Astrocyte (in vitro differentiated cells and primary cell): ENCODE data around the gene DIP2B. TPM values are rescaled to one million over a fixed set of nuclear protein-coding genes. Genes with fewer than 3 reads are reported as not detected.

Experiments used
- DNase-seq: peaks from one replicate; pipeline ENCODE4 v3.0.0-alpha.2; 2010; ENCODE audit warnings: low read depth
- FAIRE-seq: peaks from 2 replicates; lab custom pipeline; 2011; peaks lifted over from hg19 to GRCh38; lab: Jason Lieb, UNC
- H2AFZ ChIP-seq: 2 replicates; pipeline ENCODE4 v1.6.0; 2012; ENCODE audit warnings: low read depth, low read length, inconsistent platforms
- H3K27ac ChIP-seq: 2 replicates; pipeline ENCODE4 v1.5.1; 2011; ENCODE audit warnings: low read depth, low read length, inconsistent platforms
- H3K27me3 ChIP-seq: 2 replicates; pipeline ENCODE4 v1.6.0; 2011; ENCODE audit warnings: low read length, inconsistent platforms; ENCODE audit not compliant: insufficient read depth
- H3K36me3 ChIP-seq: 2 replicates; pipeline ENCODE4 v1.5.1; 2011; ENCODE audit warnings: low read length, inconsistent platforms; ENCODE audit not compliant: insufficient read depth
- H3K4me1 ChIP-seq: 2 replicates; pipeline ENCODE4 v1.5.1; 2011; ENCODE audit warnings: low read length, inconsistent platforms; ENCODE audit not compliant: insufficient read depth
- H3K4me2 ChIP-seq: 2 replicates; pipeline ENCODE4 v1.6.0; 2012; ENCODE audit warnings: low read length, inconsistent platforms
- H3K4me3 ChIP-seq: 2 replicates; pipeline ENCODE4 v1.5.1; 2011; ENCODE audit warnings: low read depth, mild to moderate bottlenecking, low read length, inconsistent platforms; ENCODE audit not compliant: insufficient read depth
- H3K79me2 ChIP-seq: 2 replicates; pipeline ENCODE4 v1.6.0; 2012; ENCODE audit warnings: mild to moderate bottlenecking, low read length, inconsistent platforms; ENCODE audit not compliant: insufficient read depth
- H3K9ac ChIP-seq: 2 replicates; pipeline ENCODE4 v1.6.0; 2012; ENCODE audit warnings: mild to moderate bottlenecking, low read length, inconsistent platforms
- H3K9me3 ChIP-seq: 2 replicates; pipeline ENCODE4 v1.5.1; 2012; ENCODE audit warnings: low read depth, mild to moderate bottlenecking, low read length, inconsistent platforms; ENCODE audit not compliant: insufficient read depth
- H4K20me1 ChIP-seq: 2 replicates; pipeline ENCODE4 v1.6.0; 2012; ENCODE audit warnings: low read length, inconsistent platforms; ENCODE audit not compliant: insufficient read depth
- H3K27ac Mint-ChIP-seq: one replicate; pipeline ENCODE4 v1.8.0; 2021; ENCODE audit warnings: mild to moderate bottlenecking, mixed read lengths; ENCODE audit not compliant: unreplicated experiment
- H3K27me3 Mint-ChIP-seq: one replicate; pipeline ENCODE4 v1.8.0; 2021; ENCODE audit warnings: low read depth, mixed read lengths; ENCODE audit not compliant: unreplicated experiment
- H3K36me3 Mint-ChIP-seq: one replicate; pipeline ENCODE4 v1.8.0; 2021; ENCODE audit warnings: low read depth, mixed read lengths; ENCODE audit not compliant: unreplicated experiment
- H3K4me1 Mint-ChIP-seq: one replicate; pipeline ENCODE4 v1.8.0; 2021; ENCODE audit warnings: low read depth, mixed read lengths; ENCODE audit not compliant: unreplicated experiment
- H3K4me3 Mint-ChIP-seq: one replicate; pipeline ENCODE4 v1.8.0; 2021; ENCODE audit warnings: mild to moderate bottlenecking, moderate library complexity, mixed read lengths; ENCODE audit not compliant: unreplicated experiment
- H3K9me3 Mint-ChIP-seq: one replicate; pipeline ENCODE4 v1.8.0; 2021; ENCODE audit warnings: mild to moderate bottlenecking, mixed read lengths; ENCODE audit not compliant: unreplicated experiment
- CTCF ChIP-seq: IDR thresholded peaks from 2 replicates; pipeline ENCODE4 v1.5.1; 2011; ENCODE audit warnings: low read depth, mild to moderate bottlenecking, inconsistent platforms, low read length, moderate library complexity; ENCODE audit not compliant: insufficient read depth
- EZH2 ChIP-seq: IDR thresholded peaks from 2 replicates; pipeline ENCODE4 v1.6.1; 2012; ENCODE audit warnings: mild to moderate bottlenecking, low read length, inconsistent platforms; ENCODE audit not compliant: insufficient read depth
- total RNA-seq: library from RNA; stranded (reverse); gene quantifications from 2 replicates; pipeline ENCODE4 v1.2.1, GENCODE V29; 2021

The DIP2B gene
- total RNA-seq, 1 donor from 2014 or later, result 53.2 TPM

- no peaks in the 10 kb centered on the region for H3K27me3 Mint-ChIP-seq
- no peaks in the 10 kb centered on the region for H3K4me1 Mint-ChIP-seq
- TF ChIP-seq EZH2, result no peak
- TF ChIP-seq CTCF, result no peak
- Histone ChIP-seq H3K9me3 (no peaks in the 10 kb centered on the region), H3K9ac (no peak overlapping the region), H3K27me3 (no peaks in the 10 kb centered on the region), H3K27ac (no peak overlapping the region), H4K20me1 (no peaks in the 10 kb centered on the region), H2AFZ (no peak overlapping the region), H3K4me1 (no peaks in the 10 kb centered on the region), H3K36me3 (peaks cover 39% of the 10 kb centered on the region), H3K79me2 (no peaks in the 10 kb centered on the region), H3K4me3 (no peak overlapping the region), H3K4me2 (no peak overlapping the region)
- FAIRE-seq (no peak), DNase-seq (no peak)
- no peak overlapping the region for H3K4me3 Mint-ChIP-seq
- no peak overlapping the region for H3K27ac Mint-ChIP-seq
- no peaks in the 10 kb centered on the region for H3K9me3 Mint-ChIP-seq
- H3K36me3 Mint-ChIP-seq, result peaks cover 19% of the 10 kb centered on the region
These were observed 194.4 kb downstream of the DIP2B start for GRCh38 chr12:50699154-50699553.

GRCh38 chr12:50699940-50700339 is 195.2 kb downstream of the DIP2B start:
- no peak overlapping the region for H3K27ac Mint-ChIP-seq
- no peak for DNase-seq
- no peak overlapping the region for H3K9ac ChIP-seq
- H3K79me2 ChIP-seq, result no peaks in the 10 kb centered on the region
- H3K4me2 ChIP-seq, result no peak overlapping the region
- peaks cover 45% of the 10 kb centered on the region for H3K36me3 ChIP-seq
- no peaks in the 10 kb centered on the region for H3K4me1 ChIP-seq
- H3K9me3 ChIP-seq, result no peaks in the 10 kb centered on the region
- H3K36me3 Mint-ChIP-seq, result peaks cover 22% of the 10 kb centered on the region
- no peak overlapping the region for H3K4me3 Mint-ChIP-seq
- H3K27me3 Mint-ChIP-seq, result no peaks in the 10 kb centered on the region
- no peaks in the 10 kb centered on the region for H3K9me3 Mint-ChIP-seq
- H3K27me3 ChIP-seq, result no peaks in the 10 kb centered on the region
- no peaks in the 10 kb centered on the region for H3K4me1 Mint-ChIP-seq
- TF ChIP-seq EZH2 (no peak), CTCF (no peak)
- no peak overlapping the region for H3K4me3 ChIP-seq
- no peaks in the 10 kb centered on the region for H4K20me1 ChIP-seq
- FAIRE-seq, result no peak
- H2AFZ ChIP-seq, result no peak overlapping the region
- no peak overlapping the region for H3K27ac ChIP-seq

DNA sequence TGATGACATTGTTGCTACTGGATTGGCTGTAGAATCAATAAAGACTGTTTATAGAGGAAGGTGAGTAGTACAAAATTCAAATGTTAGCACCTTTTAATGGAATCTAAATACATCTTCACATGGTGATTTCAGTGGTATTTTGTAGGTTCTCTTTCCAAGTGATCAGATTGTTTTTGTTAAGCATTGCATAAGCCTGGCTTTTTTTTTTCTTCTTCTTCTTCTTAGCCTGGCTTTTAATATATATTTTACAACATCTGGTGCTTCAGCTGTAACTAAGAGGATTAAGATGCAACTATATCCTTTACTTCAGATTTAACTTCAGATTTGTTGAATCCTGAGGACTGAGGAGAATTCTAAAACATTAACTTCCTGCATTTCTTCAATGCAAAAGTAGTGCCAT is 201.8 kb downstream of the DIP2B start:
- Histone ChIP-seq H2AFZ (no peak overlapping the region), H3K9me3 (no peaks in the 10 kb centered on the region), H3K36me3 (peaks cover 41% of the 10 kb centered on the region), H3K79me2 (no peaks in the 10 kb centered on the region), H3K27me3 (no peaks in the 10 kb centered on the region), H3K27ac (no peak overlapping the region), H3K4me1 (no peaks in the 10 kb centered on the region), H3K9ac (no peak overlapping the region), H3K4me2 (no peak overlapping the region), H3K4me3 (no peak overlapping the region), H4K20me1 (no peaks in the 10 kb centered on the region)
- no peak for TF ChIP-seq EZH2
- no peak for TF ChIP-seq CTCF
- Mint-ChIP-seq H3K27ac (no peak overlapping the region), H3K9me3 (no peaks in the 10 kb centered on the region), H3K36me3 (peaks cover 26% of the 10 kb centered on the region), H3K27me3 (no peaks in the 10 kb centered on the region), H3K4me1 (no peaks in the 10 kb centered on the region), H3K4me3 (no peak overlapping the region)
- FAIRE-seq (no peak), DNase-seq (no peak)
